Measurements from ENCODE around the gene SMARCAD1.

SMARCAD1 gene

GRCh38 chr4:94235825-94236224 is 28.2 kb downstream of the SMARCAD1 start:
- H3K4me1 ChIP-seq (ENCODE audit: insufficient read depth, poor library complexity, severe bottlenecking): no peaks in the 10 kb centered on the region
- no peaks in the 10 kb centered on the region for H3K27me3 ChIP-seq (ENCODE audit: insufficient read depth, poor library complexity, severe bottlenecking)
- TF ChIP-seq, protein P1, sequence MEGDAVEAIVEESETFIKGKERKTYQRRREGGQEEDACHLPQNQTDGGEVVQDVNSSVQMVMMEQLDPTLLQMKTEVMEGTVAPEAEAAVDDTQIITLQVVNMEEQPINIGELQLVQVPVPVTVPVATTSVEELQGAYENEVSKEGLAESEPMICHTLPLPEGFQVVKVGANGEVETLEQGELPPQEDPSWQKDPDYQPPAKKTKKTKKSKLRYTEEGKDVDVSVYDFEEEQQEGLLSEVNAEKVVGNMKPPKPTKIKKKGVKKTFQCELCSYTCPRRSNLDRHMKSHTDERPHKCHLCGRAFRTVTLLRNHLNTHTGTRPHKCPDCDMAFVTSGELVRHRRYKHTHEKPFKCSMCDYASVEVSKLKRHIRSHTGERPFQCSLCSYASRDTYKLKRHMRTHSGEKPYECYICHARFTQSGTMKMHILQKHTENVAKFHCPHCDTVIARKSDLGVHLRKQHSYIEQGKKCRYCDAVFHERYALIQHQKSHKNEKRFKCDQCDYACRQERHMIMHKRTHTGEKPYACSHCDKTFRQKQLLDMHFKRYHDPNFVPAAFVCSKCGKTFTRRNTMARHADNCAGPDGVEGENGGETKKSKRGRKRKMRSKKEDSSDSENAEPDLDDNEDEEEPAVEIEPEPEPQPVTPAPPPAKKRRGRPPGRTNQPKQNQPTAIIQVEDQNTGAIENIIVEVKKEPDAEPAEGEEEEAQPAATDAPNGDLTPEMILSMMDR (IDR thresholded peaks at IDR 0.05; ENCODE audit: poor library complexity, severe bottlenecking): no peak
- H3K4me3 ChIP-seq (ENCODE audit: severe bottlenecking): no peak overlapping the region
- DNase-seq (ENCODE audit: low spot score) (no peak), ATAC-seq (ENCODE audit: low read depth) (no peak)
- peaks cover 86% of the 10 kb centered on the region for H3K36me3 ChIP-seq (ENCODE audit: low read depth)
- H3K9me3 ChIP-seq (ENCODE audit: severe bottlenecking): no peaks in the 10 kb centered on the region
- H3K27ac ChIP-seq (ENCODE audit: poor library complexity, severe bottlenecking): no peak overlapping the region

- no peak for DNase-seq (ENCODE audit: low spot score)
- Histone ChIP-seq H3K9me3 (ENCODE audit: severe bottlenecking) (no peaks in the 10 kb centered on the region), H3K4me3 (ENCODE audit: severe bottlenecking) (no peak overlapping the region), H3K27ac (ENCODE audit: poor library complexity, severe bottlenecking) (no peak overlapping the region), H3K36me3 (ENCODE audit: low read depth) (peaks cover 82% of the 10 kb centered on the region), H3K4me1 (ENCODE audit: insufficient read depth, poor library complexity, severe bottlenecking) (no peaks in the 10 kb centered on the region), H3K27me3 (ENCODE audit: insufficient read depth, poor library complexity, severe bottlenecking) (no peaks in the 10 kb centered on the region)
- ATAC-seq (ENCODE audit: low read depth): no peak
- TF ChIP-seq, protein P1 (IDR thresholded peaks at IDR 0.05; ENCODE audit: poor library complexity, severe bottlenecking): no peak
Observed at GRCh38 chr4:94237271-94237670, 29.6 kb downstream of the SMARCAD1 start.

DNA sequence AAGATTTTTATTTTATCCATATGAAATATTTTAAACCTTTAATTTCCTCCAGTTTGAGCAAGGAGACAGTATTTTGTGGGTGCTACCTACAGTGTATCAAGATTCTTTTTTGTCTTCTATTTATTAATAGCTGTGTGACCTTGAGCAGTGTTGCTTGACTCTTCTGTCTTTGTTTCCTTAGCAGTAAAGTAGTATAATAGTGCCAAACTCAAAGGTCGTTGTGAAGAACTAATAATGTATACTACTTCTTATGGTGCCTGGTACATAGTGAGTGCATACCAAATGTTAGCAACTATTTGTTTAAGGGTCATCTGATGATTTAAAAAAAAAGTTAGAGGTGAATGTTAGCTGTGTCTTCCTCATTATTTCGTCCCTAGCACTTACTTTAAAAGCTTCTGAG is 30.5 kb downstream of the SMARCAD1 start:
- Histone ChIP-seq H3K4me1 (ENCODE audit: insufficient read depth, poor library complexity, severe bottlenecking) (no peaks in the 10 kb centered on the region), H3K9me3 (ENCODE audit: severe bottlenecking) (no peaks in the 10 kb centered on the region), H3K27ac (ENCODE audit: poor library complexity, severe bottlenecking) (no peak overlapping the region), H3K4me3 (ENCODE audit: severe bottlenecking) (no peak overlapping the region), H3K27me3 (ENCODE audit: insufficient read depth, poor library complexity, severe bottlenecking) (no peaks in the 10 kb centered on the region), H3K36me3 (ENCODE audit: low read depth) (peaks cover 89% of the 10 kb centered on the region)
- ATAC-seq (ENCODE audit: low read depth) (no peak), DNase-seq (ENCODE audit: low spot score) (no peak)
- TF ChIP-seq, protein P1 (IDR thresholded peaks at IDR 0.05; ENCODE audit: poor library complexity, severe bottlenecking): no peak

DNA sequence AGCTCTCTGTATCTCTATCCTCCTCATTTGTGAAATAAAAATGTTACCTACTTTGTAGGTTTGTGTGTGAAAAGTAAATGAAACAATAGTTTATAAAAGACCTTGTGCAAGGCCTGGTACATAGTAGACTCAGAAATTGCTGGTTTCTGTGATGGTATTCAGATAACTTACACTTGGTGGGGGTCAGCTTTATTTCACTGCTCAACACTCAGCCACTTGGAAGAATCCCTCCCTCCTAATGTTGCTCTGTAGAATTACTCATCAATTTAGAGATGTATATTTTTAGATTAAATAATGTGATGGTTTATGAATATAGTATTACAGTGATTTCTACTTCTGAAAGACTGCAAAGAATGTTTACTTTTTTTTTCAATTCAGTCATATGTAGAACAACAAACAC is 32.7 kb downstream of the SMARCAD1 start:
- Histone ChIP-seq H3K4me1 (ENCODE audit: insufficient read depth, poor library complexity, severe bottlenecking) (no peaks in the 10 kb centered on the region), H3K4me3 (ENCODE audit: severe bottlenecking) (no peak overlapping the region), H3K36me3 (ENCODE audit: low read depth) (peaks cover 84% of the 10 kb centered on the region), H3K27ac (ENCODE audit: poor library complexity, severe bottlenecking) (no peak overlapping the region), H3K27me3 (ENCODE audit: insufficient read depth, poor library complexity, severe bottlenecking) (no peaks in the 10 kb centered on the region), H3K9me3 (ENCODE audit: severe bottlenecking) (no peaks in the 10 kb centered on the region)
- no peak for DNase-seq (ENCODE audit: low spot score)
- no peak for ATAC-seq (ENCODE audit: low read depth)
- TF ChIP-seq, protein P1 (IDR thresholded peaks at IDR 0.05; ENCODE audit: poor library complexity, severe bottlenecking): no peak

DNA sequence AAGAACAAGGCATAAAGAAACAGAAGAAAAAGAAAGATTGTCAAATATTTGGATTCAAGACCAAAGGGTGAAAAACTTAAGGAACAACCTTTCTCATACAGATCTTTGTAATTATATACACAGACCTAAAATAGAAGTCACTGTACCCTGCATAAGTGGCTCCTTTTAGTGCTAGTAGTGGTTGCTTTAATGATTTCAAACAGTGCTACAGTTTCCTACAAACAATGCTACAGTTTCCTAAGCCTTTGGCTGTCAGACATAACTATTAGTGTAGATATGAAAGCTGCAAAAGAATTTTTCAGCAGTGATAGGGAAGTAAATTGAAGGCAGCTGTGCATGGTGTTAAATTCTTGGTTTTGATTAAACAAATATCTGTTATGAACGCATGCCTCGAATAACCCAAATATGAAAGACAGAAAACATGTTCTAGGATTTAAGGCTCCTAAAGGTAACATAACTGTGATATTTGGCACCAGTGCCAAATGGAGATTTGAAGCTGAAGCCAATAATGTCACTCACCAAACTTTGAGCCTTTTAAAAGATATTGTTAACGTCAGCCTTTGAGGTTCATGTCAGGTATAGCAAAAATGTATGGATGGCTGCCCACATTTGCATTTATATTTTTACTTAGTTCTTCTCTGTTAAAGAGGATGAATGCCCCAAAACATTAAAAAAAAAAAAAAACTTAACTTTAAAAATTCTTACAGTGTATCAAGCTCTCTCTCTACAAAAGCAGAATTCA is 36.6 kb downstream of the SMARCAD1 start:
- no peaks in the 10 kb centered on the region for H3K4me1 ChIP-seq (ENCODE audit: insufficient read depth, poor library complexity, severe bottlenecking)
- ATAC-seq (ENCODE audit: low read depth) (no peak), DNase-seq (ENCODE audit: low spot score) (no peak)
- no peaks in the 10 kb centered on the region for H3K27me3 ChIP-seq (ENCODE audit: insufficient read depth, poor library complexity, severe bottlenecking)
- no peaks in the 10 kb centered on the region for H3K9me3 ChIP-seq (ENCODE audit: severe bottlenecking)
- H3K27ac ChIP-seq (ENCODE audit: poor library complexity, severe bottlenecking): no peak overlapping the region
- TF ChIP-seq, protein P1 (IDR thresholded peaks at IDR 0.05; ENCODE audit: poor library complexity, severe bottlenecking): no peak
- no peak overlapping the region for H3K4me3 ChIP-seq (ENCODE audit: severe bottlenecking)
- peaks cover 80% of the 10 kb centered on the region for H3K36me3 ChIP-seq (ENCODE audit: low read depth)
